Activated T-cell treated with anti-CD3 and anti-CD28 coated beads, Interleukin-2, amount 50 U/mL, for 72 hours (primary cell): ENCODE results near the gene SEC23A. TPM values are rescaled to one million over a fixed set of nuclear protein-coding genes. Genes with fewer than 3 reads are reported as not detected.
"Not testable (repeated sequence)": the region's sequence is repeated elsewhere in the genome, so short reads cannot be mapped to it uniquely, and the experiment has no call there.

ENCODE experiments used
- ATAC-seq, 2 donors: fragments of 150-1000 bp; cut with Tn5 transposase; replicated peaks in 1 of 2; 2 replicates each; pipeline ENCODE4 v1.10.0; 2021; ENCODE audit warnings: moderate library complexity in 2 of 2, mild to moderate bottlenecking in 1 of 2
- DNase-seq, 2 donors: peaks; one replicate each; pipeline ENCODE4 v3.0.0; 2021 to 2022; ENCODE audit warnings: mixed read lengths in 1 of 2
- H3K27ac Mint-ChIP-seq: one replicate; pipeline ENCODE4 v1.8.0; 2022; ENCODE audit warnings: mild to moderate bottlenecking, moderate library complexity, mixed read lengths
- H3K27me3 Mint-ChIP-seq: one replicate; pipeline ENCODE4 v1.8.0; 2022; ENCODE audit warnings: low read depth, mixed read lengths
- H3K36me3 Mint-ChIP-seq, 2 donors: one replicate each; pipeline ENCODE4 v1.8.0; 2022; ENCODE audit warnings: mixed read lengths in 2 of 2, mild to moderate bottlenecking in 1 of 2; ENCODE audit not compliant: insufficient read depth in 2 of 2
- H3K4me1 Mint-ChIP-seq: one replicate; pipeline ENCODE4 v1.8.0; 2022; ENCODE audit warnings: low read depth, mixed read lengths
- H3K4me3 Mint-ChIP-seq, 2 donors: one replicate each; pipeline ENCODE4 v1.8.0; 2022; ENCODE audit warnings: mild to moderate bottlenecking in 2 of 2, mixed read lengths in 2 of 2, moderate library complexity in 2 of 2
- H3K9me3 Mint-ChIP-seq, 2 donors: one replicate each; pipeline ENCODE4 v1.8.0; 2022; ENCODE audit warnings: mixed read lengths in 2 of 2
- total RNA-seq, 2 donors: library from RNA; stranded (reverse); gene quantifications; one replicate each; pipeline ENCODE4 v1.2.3, GENCODE V29; 2022

Gene SEC23A
- total RNA-seq, 2 donors from 2014 or later: 60.9 to 71.3 TPM

DNA sequence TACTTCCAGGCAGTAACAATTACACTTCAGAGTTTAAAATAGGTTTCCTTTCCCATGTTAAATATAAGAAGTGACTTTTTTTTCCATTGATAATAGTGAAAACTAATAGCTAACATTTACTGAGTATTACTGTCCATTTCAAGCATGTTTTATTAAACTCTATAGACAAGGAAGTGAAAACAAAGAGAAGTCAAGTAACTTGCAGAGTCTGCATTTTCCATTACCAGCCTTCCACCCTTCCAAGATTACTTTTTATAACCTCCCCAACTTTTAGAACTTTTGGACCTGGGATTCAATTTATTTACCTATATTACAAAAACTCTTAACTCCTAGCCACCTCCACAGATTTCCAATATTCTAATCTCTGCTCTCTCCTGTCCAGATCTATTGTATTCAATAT is 67.7 kb downstream of the SEC23A start:
- no peaks in the 10 kb centered on the region for H3K9me3 Mint-ChIP-seq
- H3K4me3 Mint-ChIP-seq: no peak overlapping the region
- no peak for ATAC-seq
- no peaks in the 10 kb centered on the region for H3K4me1 Mint-ChIP-seq
- H3K27me3 Mint-ChIP-seq: no peaks in the 10 kb centered on the region
- H3K36me3 Mint-ChIP-seq: peaks cover 2 to 10% of the 10 kb centered on the region in 2 donors
- no peak overlapping the region for H3K27ac Mint-ChIP-seq
- DNase-seq: no peak

- Mint-ChIP-seq H3K9me3 (no peaks in the 10 kb centered on the region), H3K4me1 (no peaks in the 10 kb centered on the region), H3K27ac (no peak overlapping the region), H3K27me3 (no peaks in the 10 kb centered on the region), H3K36me3 (peaks cover 2 to 10% of the 10 kb centered on the region in 2 donors), H3K4me3 (no peak overlapping the region)
- DNase-seq (no peak), ATAC-seq (no peak)
Measured at GRCh38 chr14:39034481-39035296, 68.3 kb downstream of the SEC23A start.

GRCh38 chr14:39033371-39033770 is 69.7 kb downstream of the SEC23A start:
- DNase-seq (no peak), ATAC-seq (no peak)
- Mint-ChIP-seq H3K36me3 (peaks cover 2 to 7% of the 10 kb centered on the region in 2 donors), H3K4me3 (no peak overlapping the region), H3K27me3 (no peaks in the 10 kb centered on the region), H3K4me1 (no peaks in the 10 kb centered on the region), H3K27ac (no peak overlapping the region), H3K9me3 (no peaks in the 10 kb centered on the region)

GRCh38 chr14:39030209-39030608 is 72.8 kb downstream of the SEC23A start:
- H3K9me3 Mint-ChIP-seq: no peaks in the 10 kb centered on the region
- no peaks in the 10 kb centered on the region for H3K4me1 Mint-ChIP-seq
- DNase-seq (no peak), ATAC-seq (no peak)
- H3K27ac Mint-ChIP-seq: peak overlapping the region; percentile 58
- no peak overlapping the region for H3K4me3 Mint-ChIP-seq
- H3K27me3 Mint-ChIP-seq: no peaks in the 10 kb centered on the region
- peaks cover 2 to 7% of the 10 kb centered on the region in 2 donors for H3K36me3 Mint-ChIP-seq

DNA sequence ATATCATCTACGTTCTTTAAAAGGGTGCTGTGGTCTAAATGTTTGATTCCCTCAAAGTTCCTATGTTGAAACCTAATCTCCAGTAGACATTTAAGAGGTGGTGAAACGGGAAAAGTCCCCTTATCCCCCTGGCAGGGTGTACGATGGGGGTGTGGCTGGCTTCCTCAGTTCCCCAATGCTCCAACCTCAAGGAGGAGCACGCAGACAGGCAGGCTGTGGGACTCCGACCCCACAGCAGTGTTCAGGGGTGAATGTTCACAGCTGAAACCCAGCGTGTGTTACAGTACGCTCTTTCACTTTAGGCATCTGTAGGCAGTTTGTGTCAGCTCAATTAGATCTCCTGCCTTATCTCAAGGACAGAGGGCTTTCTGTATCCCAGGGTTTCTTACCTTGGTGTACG is 73.2 kb downstream of the SEC23A start:
- DNase-seq: no peak
- H3K36me3 Mint-ChIP-seq: peaks cover 2 to 7% of the 10 kb centered on the region in 2 donors
- peak overlapping the region; percentile 58 for H3K27ac Mint-ChIP-seq
- ATAC-seq: no peak
- no peak overlapping the region for H3K4me3 Mint-ChIP-seq
- no peaks in the 10 kb centered on the region for H3K4me1 Mint-ChIP-seq
- no peaks in the 10 kb centered on the region for H3K27me3 Mint-ChIP-seq
- H3K9me3 Mint-ChIP-seq: no peaks in the 10 kb centered on the region

GRCh38 chr14:39028620-39029019 is 74.4 kb downstream of the SEC23A start:
- Mint-ChIP-seq H3K27ac (no peak overlapping the region), H3K4me1 (no peaks in the 10 kb centered on the region), H3K4me3 (no peak overlapping the region), H3K27me3 (no peaks in the 10 kb centered on the region), H3K9me3 (no peaks in the 10 kb centered on the region), H3K36me3 (peaks cover 2 to 7% of the 10 kb centered on the region in 2 donors)
- ATAC-seq: no peak
- no peak for DNase-seq

DNA sequence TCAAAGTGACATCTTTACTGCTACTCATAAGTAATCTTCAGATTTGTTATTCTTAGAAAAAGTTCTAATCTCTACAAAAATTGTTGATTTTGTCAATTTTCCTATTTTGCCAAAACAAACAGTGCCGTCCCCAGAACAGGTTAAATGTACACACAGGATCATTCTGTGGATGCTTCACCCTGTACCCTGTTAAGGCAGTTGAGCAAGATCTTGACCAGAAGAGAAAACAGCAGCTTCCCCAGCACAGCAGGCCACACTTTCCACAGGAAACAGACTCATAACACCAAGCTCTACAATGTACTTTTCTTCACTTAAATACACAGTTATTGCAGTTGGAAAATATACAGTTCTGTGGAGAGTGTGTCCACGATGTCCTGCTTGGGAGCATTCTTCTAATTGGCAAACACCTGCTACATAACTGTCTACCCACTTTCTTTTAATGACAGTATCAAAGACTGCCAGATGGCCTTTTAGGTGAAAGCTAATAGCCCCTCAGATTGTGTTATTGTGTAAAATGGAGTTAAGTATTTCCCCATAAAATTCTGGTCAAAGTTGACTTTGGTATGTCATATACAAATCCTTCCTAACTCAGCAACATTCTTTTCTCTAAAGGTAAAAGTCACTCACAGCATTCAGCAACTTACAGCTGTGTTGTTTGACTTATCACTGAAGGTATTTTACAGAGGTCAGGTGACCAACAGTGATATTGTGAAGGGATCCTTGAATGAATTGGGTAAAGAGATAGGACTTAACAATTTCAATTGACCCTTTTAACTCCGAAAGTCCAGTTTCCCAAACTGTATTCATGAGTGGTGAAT is 77.0 kb downstream of the SEC23A start:
- no peak for ATAC-seq
- no peak overlapping the region for H3K4me3 Mint-ChIP-seq
- H3K27ac Mint-ChIP-seq: peak overlapping the region; percentile 33
- DNase-seq: no peak
- H3K9me3 Mint-ChIP-seq: no peaks in the 10 kb centered on the region
- no peaks in the 10 kb centered on the region for H3K4me1 Mint-ChIP-seq
- H3K36me3 Mint-ChIP-seq: peaks cover 2 to 5% of the 10 kb centered on the region in 2 donors
- H3K27me3 Mint-ChIP-seq: no peaks in the 10 kb centered on the region

GRCh38 chr14:39025250-39025809 is 77.7 kb downstream of the SEC23A start:
- H3K36me3 Mint-ChIP-seq: no peaks in the 10 kb centered on the region
- peak overlapping the region; percentile 14 for H3K27ac Mint-ChIP-seq
- no peaks in the 10 kb centered on the region for H3K4me1 Mint-ChIP-seq
- no peak for ATAC-seq
- H3K27me3 Mint-ChIP-seq: no peaks in the 10 kb centered on the region
- H3K9me3 Mint-ChIP-seq: no peaks in the 10 kb centered on the region
- no peak overlapping the region for H3K4me3 Mint-ChIP-seq
- no peak for DNase-seq

DNA sequence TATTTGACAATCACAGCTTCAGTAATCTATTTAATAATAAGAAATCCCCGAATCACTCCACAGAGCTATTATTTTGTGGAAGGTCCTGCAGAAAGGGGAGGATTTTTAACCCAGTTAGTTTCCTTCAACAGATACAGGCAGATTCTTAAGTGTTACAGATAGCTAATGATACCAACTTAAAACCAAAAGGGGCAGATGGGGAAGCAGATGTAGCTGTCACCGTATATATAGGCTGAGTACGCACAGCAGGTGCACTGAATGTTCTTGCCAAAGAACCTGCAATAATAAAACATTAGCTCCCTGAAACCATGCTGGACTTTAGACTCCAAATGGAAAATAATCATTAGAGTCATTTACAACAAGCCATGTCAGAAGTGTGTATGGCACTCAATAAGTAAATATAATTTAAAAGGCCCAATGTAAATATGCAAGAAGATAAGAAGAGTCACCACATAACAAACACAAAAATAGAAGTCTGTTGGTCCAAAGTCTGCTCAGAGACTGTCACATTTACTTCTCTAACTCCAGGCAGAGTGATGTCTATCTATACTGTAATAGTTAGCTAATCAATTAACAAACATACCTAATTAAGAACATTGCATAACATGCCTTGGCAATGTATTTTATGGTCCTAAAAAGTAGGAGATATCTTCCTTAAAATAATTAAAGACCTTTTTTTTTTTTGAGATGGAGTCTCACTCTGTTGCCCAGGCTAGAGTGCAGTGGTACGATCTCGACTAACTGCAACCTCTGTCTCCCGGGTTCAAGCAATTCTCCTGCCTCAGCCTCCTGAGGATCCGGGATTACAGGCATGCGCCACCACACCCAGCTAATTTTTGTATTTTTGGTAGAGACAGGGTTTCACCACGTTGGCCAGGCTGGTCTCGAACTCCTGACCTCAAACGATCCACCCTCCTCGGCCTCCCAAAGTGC is 78.8 kb downstream of the SEC23A start:
- H3K9me3 Mint-ChIP-seq: no peaks in the 10 kb centered on the region
- H3K27ac Mint-ChIP-seq: peak overlapping the region; percentile 33
- no peak overlapping the region for H3K4me3 Mint-ChIP-seq
- DNase-seq (no peak), ATAC-seq (no peak)
- no peaks in the 10 kb centered on the region for H3K4me1 Mint-ChIP-seq
- H3K36me3 Mint-ChIP-seq: no peaks in the 10 kb centered on the region
- H3K27me3 Mint-ChIP-seq: no peaks in the 10 kb centered on the region

DNA sequence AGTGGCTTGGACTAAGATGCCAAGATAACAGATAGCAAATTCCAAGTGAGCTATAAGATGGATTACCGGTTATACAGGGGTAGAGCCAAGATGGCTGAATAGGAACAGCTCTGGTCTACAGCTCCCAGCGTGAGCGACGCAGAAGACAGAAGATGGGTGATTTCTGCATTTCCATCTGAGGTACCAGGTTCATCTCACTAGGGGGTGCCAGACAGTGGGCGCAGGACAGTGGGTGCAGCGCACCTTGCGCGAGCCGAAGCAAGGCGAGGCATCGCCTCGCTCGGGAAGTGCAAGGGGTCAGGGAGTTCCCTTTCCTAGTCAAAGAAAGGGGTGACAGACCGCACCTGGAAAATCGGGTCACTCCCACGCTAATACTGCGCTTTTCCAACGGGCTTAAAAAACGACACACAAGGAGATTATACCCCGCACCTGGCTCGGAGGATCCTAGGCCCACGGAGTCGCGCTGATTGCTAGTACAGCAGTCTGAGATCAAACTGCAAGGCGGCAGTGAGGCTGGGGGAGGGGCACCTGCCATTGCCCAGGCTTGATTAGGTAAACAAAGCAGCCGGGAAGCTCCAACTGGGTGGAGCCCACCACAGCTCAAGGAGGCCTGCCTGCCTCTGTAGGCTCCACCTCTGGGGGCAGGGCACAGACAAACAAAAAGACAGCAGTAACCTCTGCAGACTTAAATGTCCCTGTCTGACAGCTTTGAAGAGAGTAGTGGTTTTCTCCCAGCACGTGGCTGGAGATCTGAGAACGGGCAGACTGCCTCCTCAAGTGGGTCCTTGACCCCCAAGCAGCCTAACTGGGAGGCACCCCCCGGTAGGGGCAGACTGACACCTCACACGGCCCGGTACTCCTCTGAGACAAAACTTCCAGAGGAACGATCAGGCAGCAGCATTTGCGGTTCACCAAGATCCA is 85.7 kb downstream of the SEC23A start:
- not testable (repeated sequence) for H3K9me3 Mint-ChIP-seq, H3K4me1 Mint-ChIP-seq, H3K4me3 Mint-ChIP-seq, ATAC-seq, H3K27me3 Mint-ChIP-seq, H3K27ac Mint-ChIP-seq, H3K36me3 Mint-ChIP-seq, DNase-seq

GRCh38 chr14:39016733-39017095 is 86.3 kb downstream of the SEC23A start:
- ATAC-seq (no peak), DNase-seq (no peak)
- no peak overlapping the region for H3K4me3 Mint-ChIP-seq
- no peaks in the 10 kb centered on the region for H3K9me3 Mint-ChIP-seq
- H3K27me3 Mint-ChIP-seq: no peaks in the 10 kb centered on the region
- H3K27ac Mint-ChIP-seq: no peak overlapping the region
- no peaks in the 10 kb centered on the region for H3K36me3 Mint-ChIP-seq
- no peaks in the 10 kb centered on the region for H3K4me1 Mint-ChIP-seq
